Activated T-helper 17 cell treated with anti-CD3 and anti-CD28 coated beads, Interleukin-2, amount 50 U/mL, for 72 hours (primary cell): Measurements from ENCODE around the gene CCDC134. TPM values are rescaled to one million over a fixed set of nuclear protein-coding genes. Genes with fewer than 3 reads are reported as not detected.

Source experiments
- ATAC-seq: fragments of 150-1000 bp; cut with Tn5 transposase; replicated peaks from 2 replicates; pipeline ENCODE4 v1.10.0; 2021; ENCODE audit warnings: mild to moderate bottlenecking, moderate library complexity
- H3K27ac Mint-ChIP-seq: one replicate; pipeline ENCODE4 v1.8.0; 2022; ENCODE audit warnings: mixed read lengths
- H3K27me3 Mint-ChIP-seq: one replicate; pipeline ENCODE4 v1.8.0; 2022; ENCODE audit warnings: mixed read lengths
- H3K36me3 Mint-ChIP-seq: one replicate; pipeline ENCODE4 v1.8.0; 2022; ENCODE audit warnings: low read depth, mild to moderate bottlenecking, mixed read lengths
- H3K4me1 Mint-ChIP-seq: one replicate; pipeline ENCODE4 v1.8.0; 2022; ENCODE audit warnings: mixed read lengths
- H3K4me3 Mint-ChIP-seq: one replicate; pipeline ENCODE4 v1.8.0; 2022; ENCODE audit warnings: mild to moderate bottlenecking, mixed read lengths
- H3K9me3 Mint-ChIP-seq: one replicate; pipeline ENCODE4 v1.8.0; 2022; ENCODE audit warnings: mixed read lengths
- total RNA-seq, 2 donors: library from RNA; stranded (reverse); gene quantifications; one replicate each; pipeline ENCODE4 v1.2.3, GENCODE V29; 2022

CCDC134 gene
- total RNA-seq, 2 donors from 2014 or later, result 21.6 to 22.3 TPM

- H3K4me1 Mint-ChIP-seq, result peaks cover 15% of the 10 kb centered on the region
- no peaks in the 10 kb centered on the region for H3K27me3 Mint-ChIP-seq
- H3K4me3 Mint-ChIP-seq, result no peak overlapping the region
- ATAC-seq, result no peak
- no peaks in the 10 kb centered on the region for H3K9me3 Mint-ChIP-seq
- H3K27ac Mint-ChIP-seq, result peak overlapping the region; percentile 53
- no peaks in the 10 kb centered on the region for H3K36me3 Mint-ChIP-seq
Observed at GRCh38 chr22:41776381-41776780, 24.1 kb upstream of the CCDC134 start.

- Mint-ChIP-seq H3K4me3 (no peak overlapping the region), H3K4me1 (peaks cover 24% of the 10 kb centered on the region), H3K27ac (peak overlapping the region; percentile 61), H3K9me3 (no peaks in the 10 kb centered on the region), H3K27me3 (no peaks in the 10 kb centered on the region), H3K36me3 (peaks cover 3% of the 10 kb centered on the region)
- no peak for ATAC-seq
Observed at GRCh38 chr22:41777749-41778425, 22.6 kb upstream of the CCDC134 start.

- Mint-ChIP-seq H3K4me1 (peaks cover 26% of the 10 kb centered on the region), H3K4me3 (peak overlapping the region; percentile 88), H3K36me3 (peaks cover 14% of the 10 kb centered on the region), H3K9me3 (no peaks in the 10 kb centered on the region), H3K27ac (peak overlapping the region; percentile 87), H3K27me3 (no peaks in the 10 kb centered on the region)
- ATAC-seq, result no peak
Observed at GRCh38 chr22:41779929-41780505, 20.5 kb upstream of the CCDC134 start.

- Mint-ChIP-seq H3K9me3 (no peaks in the 10 kb centered on the region), H3K4me1 (peaks cover 26% of the 10 kb centered on the region), H3K4me3 (peak overlapping the region; percentile 88), H3K27me3 (no peaks in the 10 kb centered on the region), H3K36me3 (peaks cover 18% of the 10 kb centered on the region), H3K27ac (peak overlapping the region; percentile 87)
- peak; percentile 97 for ATAC-seq
Observed at GRCh38 chr22:41780746-41781505, 19.6 kb upstream of the CCDC134 start.

DNA sequence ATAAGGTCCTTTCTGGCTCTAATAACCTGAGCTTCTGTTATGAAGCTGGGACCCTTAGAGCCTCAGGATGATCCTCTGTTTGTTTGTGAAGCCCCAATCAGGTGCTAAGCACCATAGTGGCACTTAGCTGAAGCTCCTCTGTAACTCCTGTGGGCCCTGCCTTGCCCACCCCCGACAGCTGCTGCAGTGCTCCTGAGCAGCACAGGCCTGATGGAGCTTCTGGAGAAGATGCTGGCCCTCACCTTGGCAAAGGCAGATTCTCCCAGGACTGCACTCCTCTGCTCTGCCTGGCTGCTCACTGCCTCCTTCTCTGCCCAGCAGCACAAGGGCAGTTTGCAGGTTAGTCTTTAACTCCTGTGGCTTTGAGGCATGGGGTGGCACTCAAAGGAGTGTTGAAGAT lies 19.0 kb upstream of the CCDC134 start:
- Mint-ChIP-seq H3K4me3 (peak overlapping the region; percentile 88), H3K27me3 (no peaks in the 10 kb centered on the region), H3K4me1 (peaks cover 23% of the 10 kb centered on the region), H3K36me3 (peaks cover 23% of the 10 kb centered on the region), H3K27ac (peak overlapping the region; percentile 87), H3K9me3 (no peaks in the 10 kb centered on the region)
- ATAC-seq, result peak; percentile 8

- peak; percentile 64 for ATAC-seq
Observed at GRCh38 chr22:41782316-41782715, 18.2 kb upstream of the CCDC134 start.

DNA sequence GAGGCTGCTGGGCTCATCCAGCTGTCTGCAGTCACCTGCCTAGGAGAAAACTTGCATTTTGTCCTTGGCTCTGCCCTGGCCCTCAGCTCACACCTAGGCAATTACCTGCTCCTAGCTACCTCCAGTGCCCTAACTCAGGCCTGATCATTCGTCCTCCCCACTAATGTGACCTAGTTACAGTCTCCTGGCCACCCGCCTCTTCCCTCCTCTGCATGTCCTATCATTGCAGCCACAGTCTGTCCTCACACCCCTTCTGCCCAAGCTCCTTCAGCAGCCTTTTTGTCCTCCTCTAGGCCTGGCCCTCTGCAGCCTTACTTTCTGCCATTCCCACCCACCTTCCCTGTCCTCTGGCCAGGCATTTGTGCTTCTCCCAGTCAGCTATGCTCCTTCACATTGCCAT lies 17.7 kb upstream of the CCDC134 start:
- Mint-ChIP-seq H3K36me3 (peaks cover 28% of the 10 kb centered on the region), H3K27me3 (no peaks in the 10 kb centered on the region), H3K27ac (peak overlapping the region; percentile 87), H3K9me3 (no peaks in the 10 kb centered on the region), H3K4me3 (peak overlapping the region; percentile 88), H3K4me1 (peaks cover 23% of the 10 kb centered on the region)
- no peak for ATAC-seq

More at GRCh38 chr22:41782316-41782715, 18.2 kb upstream of the CCDC134 start:
- peak overlapping the region; percentile 88 for H3K4me3 Mint-ChIP-seq
- peak overlapping the region; percentile 87 for H3K27ac Mint-ChIP-seq
- H3K4me1 Mint-ChIP-seq, result peaks cover 23% of the 10 kb centered on the region
- no peaks in the 10 kb centered on the region for H3K27me3 Mint-ChIP-seq
- H3K36me3 Mint-ChIP-seq, result peaks cover 28% of the 10 kb centered on the region
- H3K9me3 Mint-ChIP-seq, result no peaks in the 10 kb centered on the region

- Mint-ChIP-seq H3K27me3 (no peaks in the 10 kb centered on the region), H3K36me3 (peaks cover 56% of the 10 kb centered on the region), H3K9me3 (no peaks in the 10 kb centered on the region), H3K4me3 (no peak overlapping the region), H3K27ac (no peak overlapping the region), H3K4me1 (peaks cover 9% of the 10 kb centered on the region)
- ATAC-seq, result no peak
Observed at GRCh38 chr22:41787331-41787730, 13.1 kb upstream of the CCDC134 start.

- peaks cover 66% of the 10 kb centered on the region for H3K36me3 Mint-ChIP-seq
- ATAC-seq, result no peak
- no peak overlapping the region for H3K4me3 Mint-ChIP-seq
- no peak overlapping the region for H3K27ac Mint-ChIP-seq
- H3K9me3 Mint-ChIP-seq, result no peaks in the 10 kb centered on the region
- peaks cover 4% of the 10 kb centered on the region for H3K4me1 Mint-ChIP-seq
- H3K27me3 Mint-ChIP-seq, result no peaks in the 10 kb centered on the region
Observed at GRCh38 chr22:41793871-41794270, 6.6 kb upstream of the CCDC134 start.

GRCh38 chr22:41798736-41799135 lies 1.7 kb upstream of the CCDC134 start:
- no peak for ATAC-seq
- H3K9me3 Mint-ChIP-seq, result no peaks in the 10 kb centered on the region
- peaks cover 14% of the 10 kb centered on the region for H3K4me1 Mint-ChIP-seq
- peak overlapping the region; percentile 83 for H3K27ac Mint-ChIP-seq
- peaks cover 43% of the 10 kb centered on the region for H3K36me3 Mint-ChIP-seq
- no peaks in the 10 kb centered on the region for H3K27me3 Mint-ChIP-seq
- peak overlapping the region; percentile 81 for H3K4me3 Mint-ChIP-seq

GRCh38 chr22:41799486-41800347 lies 762 bp upstream of the CCDC134 start:
- peaks cover 33% of the 10 kb centered on the region for H3K36me3 Mint-ChIP-seq
- H3K27ac Mint-ChIP-seq, result peak overlapping the region; percentile 83
- H3K4me3 Mint-ChIP-seq, result peak overlapping the region; percentile 81
- H3K4me1 Mint-ChIP-seq, result peaks cover 18% of the 10 kb centered on the region
- H3K27me3 Mint-ChIP-seq, result no peaks in the 10 kb centered on the region
- H3K9me3 Mint-ChIP-seq, result no peaks in the 10 kb centered on the region
- peak; percentile 42 for ATAC-seq

DNA sequence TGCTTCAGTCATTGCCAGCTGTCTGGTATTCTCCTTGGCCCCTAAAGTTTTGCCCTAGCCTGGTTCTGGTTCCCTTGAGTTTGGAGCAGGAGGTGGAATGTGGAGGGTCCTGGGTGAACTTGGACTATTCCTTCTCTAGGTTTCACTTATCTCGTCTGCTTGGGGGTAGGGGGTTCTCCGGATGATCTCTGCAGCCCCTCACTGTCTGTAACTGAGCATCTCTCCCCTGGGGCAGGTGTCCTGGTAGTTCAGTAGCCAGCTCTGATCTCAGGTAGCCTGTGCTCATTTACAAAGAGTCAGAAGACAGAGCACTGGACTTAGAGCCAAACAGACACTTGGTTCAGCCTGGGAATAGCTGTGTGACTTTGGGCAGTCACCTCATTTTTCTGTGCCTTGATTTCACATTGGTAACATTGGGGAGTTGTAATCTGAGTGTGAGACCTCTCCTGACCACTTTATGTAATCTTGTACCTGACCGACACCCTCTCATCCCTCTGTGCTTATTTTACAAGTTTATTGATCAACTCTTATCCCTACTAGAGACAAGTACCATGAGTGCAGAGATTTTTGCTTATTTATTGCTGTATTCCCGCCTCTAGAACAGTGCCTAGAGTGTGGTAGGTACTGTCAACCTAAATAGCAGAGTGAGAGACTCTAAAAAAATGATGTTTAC lies 804 bp downstream of the CCDC134 start:
- H3K27ac Mint-ChIP-seq, result peak overlapping the region; percentile 83
- H3K36me3 Mint-ChIP-seq, result peaks cover 20% of the 10 kb centered on the region
- H3K4me3 Mint-ChIP-seq, result peak overlapping the region; percentile 81
- H3K9me3 Mint-ChIP-seq, result no peaks in the 10 kb centered on the region
- ATAC-seq, result no peak
- no peaks in the 10 kb centered on the region for H3K27me3 Mint-ChIP-seq
- H3K4me1 Mint-ChIP-seq, result peaks cover 18% of the 10 kb centered on the region

DNA sequence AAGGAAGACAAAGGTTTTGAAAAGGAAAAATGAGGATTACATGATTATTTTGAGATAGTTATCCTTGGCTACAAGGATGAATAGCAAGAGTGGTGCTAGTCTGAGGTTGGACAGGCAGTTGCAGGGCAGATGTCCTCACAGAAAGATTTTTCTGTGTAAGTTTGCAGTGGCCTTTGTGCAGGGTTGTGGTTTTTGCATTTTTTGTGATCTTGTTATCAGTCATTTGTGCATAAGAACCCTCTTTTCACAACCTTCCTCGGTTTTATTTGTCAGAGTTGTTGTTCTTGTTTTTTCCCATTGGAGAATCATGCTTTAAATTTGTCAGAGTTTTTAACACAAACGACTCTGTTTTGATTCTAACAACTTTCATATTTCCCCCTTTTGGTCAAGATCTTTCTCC lies 1.4 kb downstream of the CCDC134 start:
- no peak for ATAC-seq
- H3K27me3 Mint-ChIP-seq, result no peaks in the 10 kb centered on the region
- H3K36me3 Mint-ChIP-seq, result peaks cover 20% of the 10 kb centered on the region
- H3K4me1 Mint-ChIP-seq, result peaks cover 18% of the 10 kb centered on the region
- H3K4me3 Mint-ChIP-seq, result peak overlapping the region; percentile 81
- no peaks in the 10 kb centered on the region for H3K9me3 Mint-ChIP-seq
- peak overlapping the region; percentile 83 for H3K27ac Mint-ChIP-seq

GRCh38 chr22:41805639-41806038 lies 5.2 kb downstream of the CCDC134 start:
- H3K4me3 Mint-ChIP-seq, result no peak overlapping the region
- no peak overlapping the region for H3K27ac Mint-ChIP-seq
- H3K27me3 Mint-ChIP-seq, result no peaks in the 10 kb centered on the region
- no peaks in the 10 kb centered on the region for H3K9me3 Mint-ChIP-seq
- H3K4me1 Mint-ChIP-seq, result peaks cover 13% of the 10 kb centered on the region
- ATAC-seq, result no peak
- peaks cover 11% of the 10 kb centered on the region for H3K36me3 Mint-ChIP-seq
